ENCODE data around the gene SMARCC2.
A peak's percentile ranks its signal among the peaks of the same experiment; 100 is the strongest.

SMARCC2 gene

GRCh38 chr12:56189099-56189917 is at the start of gene SMARCC2:
Gene SMARCC2, minus strand, starts transcription at chr12:56189483. Its CDS starts 22 bp downstream, at chr12:56189461.
- intact Hi-C loops (cut with DNase I) = loop anchor here (2.0 kb wide), 2 partner anchors 35 to 71 kb away; partner anchors contain the start of genes NABP2 and ZC3H10
- DNase-seq = peak; percentile 58 to 96 (median 78)

DNA sequence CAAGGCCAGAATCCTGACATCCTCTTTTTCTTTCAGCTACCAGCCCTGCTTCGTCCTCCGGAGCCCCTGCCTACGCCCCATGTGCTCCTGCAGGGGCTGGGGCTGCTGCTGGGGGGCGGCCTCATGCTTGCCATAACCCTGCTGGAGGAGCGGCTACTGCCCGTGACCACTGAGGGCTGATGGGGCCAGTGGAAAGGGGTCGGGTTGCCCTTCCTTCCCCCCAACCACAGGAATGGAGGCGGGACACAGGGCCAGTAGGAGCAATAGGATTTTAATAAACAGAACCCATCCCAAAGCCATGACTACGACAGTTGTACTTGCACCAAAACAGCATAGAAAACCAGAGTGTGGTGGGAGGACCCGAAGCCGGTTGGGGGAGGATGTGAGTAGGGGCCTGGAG is 48.3 kb upstream of the SMARCC2 start:
- no peak for DNase-seq
- intact Hi-C loops (cut with DNase I) = no loop called here

DNA sequence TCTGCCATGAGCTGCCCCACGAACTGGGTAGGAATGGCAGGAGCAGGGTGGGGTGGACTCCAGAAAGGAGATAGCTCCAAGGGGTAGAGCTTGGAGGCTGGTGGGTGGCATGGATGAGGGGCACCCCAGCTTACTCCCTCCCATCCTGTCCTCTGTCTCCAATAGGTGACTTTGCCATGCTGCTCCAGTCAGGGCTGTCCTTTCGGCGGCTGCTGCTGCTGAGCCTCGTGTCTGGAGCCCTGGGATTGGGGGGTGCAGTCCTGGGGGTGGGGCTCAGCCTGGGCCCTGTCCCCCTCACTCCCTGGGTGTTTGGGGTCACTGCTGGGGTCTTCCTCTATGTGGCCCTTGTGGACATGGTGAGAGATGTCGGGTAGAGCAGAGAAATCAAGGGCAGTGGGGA is 47.7 kb upstream of the SMARCC2 start:
- intact Hi-C loops (cut with DNase I) = no loop called here
- no peak for DNase-seq

- intact Hi-C loops (cut with DNase I) = no loop called here
- DNase-seq = no peak
Observed at GRCh38 chr12:56236091-56236490, 46.8 kb upstream of the SMARCC2 start.

GRCh38 chr12:56234746-56235436 is 45.6 kb upstream of the SMARCC2 start:
- no peak for DNase-seq
- intact Hi-C loops (cut with DNase I) = no loop called here

DNA sequence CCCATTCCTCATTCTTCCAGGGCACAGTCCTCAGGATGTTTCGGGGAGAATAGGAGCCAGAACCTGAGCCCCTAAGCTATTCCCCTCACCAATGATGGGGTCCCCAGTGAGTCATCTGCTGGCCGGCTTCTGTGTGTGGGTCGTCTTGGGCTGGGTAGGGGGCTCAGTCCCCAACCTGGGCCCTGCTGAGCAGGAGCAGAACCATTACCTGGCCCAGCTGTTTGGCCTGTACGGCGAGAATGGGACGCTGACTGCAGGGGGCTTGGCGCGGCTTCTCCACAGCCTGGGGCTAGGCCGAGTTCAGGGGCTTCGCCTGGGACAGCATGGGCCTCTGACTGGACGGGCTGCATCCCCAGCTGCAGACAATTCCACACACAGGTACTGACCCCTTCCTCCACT is 41.9 kb upstream of the SMARCC2 start:
- intact Hi-C loops (cut with DNase I) = no loop called here
- DNase-seq = no peak

GRCh38 chr12:56230432-56231183 is 41.3 kb upstream of the SMARCC2 start:
- no peak for DNase-seq

DNA sequence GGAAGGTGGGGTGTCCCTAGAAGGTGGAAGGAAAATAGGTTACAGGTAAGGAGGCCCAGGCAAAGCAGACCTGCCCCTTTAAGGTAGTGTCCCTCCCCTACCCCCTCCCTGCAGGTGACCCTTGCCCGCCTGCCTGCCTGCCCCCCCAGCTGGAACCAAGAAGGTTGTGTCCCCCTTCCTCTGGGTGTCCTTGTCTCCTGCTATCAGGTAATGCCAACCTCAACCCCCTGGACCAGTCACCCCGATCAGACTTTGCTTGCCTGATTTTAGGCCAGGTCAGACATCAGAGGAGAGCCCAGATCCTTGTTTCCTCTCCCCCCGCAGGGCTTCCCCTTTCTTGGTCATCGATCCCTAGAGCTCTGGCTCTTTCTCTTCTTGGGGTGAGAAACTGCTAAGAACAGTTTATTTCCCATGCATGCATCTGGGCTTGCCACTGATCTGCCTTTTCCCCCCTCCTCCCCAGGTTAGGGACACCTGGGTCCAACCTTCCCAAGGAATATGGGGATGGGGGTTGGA is 40.7 kb upstream of the SMARCC2 start, which contains the start of gene SLC39A5:
TSS of gene SLC39A5 (plus strand) at position 136 of the 516 bp plus-strand sequence. CDS start 1,224 bp downstream, outside the sequence.
- intact Hi-C loops (cut with DNase I) = no loop called here
- peak in 1 of 10 donors; percentile 7 for DNase-seq

More at GRCh38 chr12:56230432-56231183, 41.3 kb upstream of the SMARCC2 start:
- intact Hi-C loops (cut with DNase I) = no loop called here

GRCh38 chr12:56229082-56229481 is 39.8 kb upstream of the SMARCC2 start:
- intact Hi-C loops (cut with DNase I) = no loop called here
- DNase-seq = peak in 1 of 10 donors; percentile 8

DNA sequence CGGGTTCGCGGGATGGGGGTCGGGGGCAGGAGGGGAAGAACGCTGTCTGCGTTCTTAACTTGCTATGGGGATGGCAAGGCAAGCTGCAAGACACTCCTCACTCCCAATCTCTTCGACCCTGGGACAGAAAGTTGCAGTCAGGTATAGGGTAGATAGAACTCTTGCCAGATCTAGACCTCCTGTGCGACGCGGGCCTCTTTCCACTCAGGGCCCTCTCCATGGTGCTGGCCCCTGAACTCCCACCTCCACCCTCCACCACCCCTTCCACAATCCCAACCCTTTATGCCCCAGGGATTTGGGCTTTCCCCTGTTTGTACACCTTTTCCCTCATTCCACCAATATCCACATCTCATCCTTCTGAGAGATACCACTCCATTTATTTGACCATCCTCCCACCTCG is 35.7 kb upstream of the SMARCC2 start:
- intact Hi-C loops (cut with DNase I) = loop anchor here (2.0 to 5.0 kb wide), 2 partner anchors 32 to 36 kb away; partner anchors contain the start of genes ANKRD52 and SMARCC2
- DNase-seq = no peak

GRCh38 chr12:56224102-56224701 is 34.9 kb upstream of the SMARCC2 start, which contains the start of gene NABP2:
Gene NABP2, plus strand, starts transcription at chr12:56224342. Its CDS starts 515 bp downstream, at chr12:56224857.
- intact Hi-C loops (cut with DNase I) = loop anchor here (2.0 to 5.0 kb wide), 2 partner anchors 33 to 35 kb away; partner anchors contain the start of genes ANKRD52 and SMARCC2
- peak; percentile 95 to 100 (median 98) for DNase-seq

DNA sequence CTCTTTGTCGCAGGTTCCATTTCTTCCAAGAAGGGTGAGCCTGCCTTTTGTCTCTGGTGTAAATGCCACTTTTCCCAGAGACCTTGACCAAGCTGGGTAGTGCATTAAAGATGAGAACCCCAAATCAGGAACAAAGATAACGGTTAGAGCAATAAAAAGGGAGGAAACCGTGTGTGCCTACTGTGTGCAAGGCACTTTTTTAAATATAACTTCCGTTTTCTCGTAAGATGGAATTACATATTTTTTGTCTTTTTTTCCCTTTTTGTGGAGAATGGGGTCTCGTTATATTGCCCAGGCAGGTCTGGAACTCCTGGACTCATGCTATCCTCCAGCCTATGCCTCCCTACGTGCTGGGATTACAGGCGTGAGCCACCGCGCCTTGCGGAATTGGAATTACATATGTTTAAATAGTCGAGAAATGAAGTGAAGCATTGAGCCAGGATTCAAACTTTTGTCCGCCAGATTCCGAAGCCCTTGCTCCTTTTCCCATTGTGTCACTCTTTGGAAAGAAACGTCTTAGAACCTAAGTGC is 34.4 kb upstream of the SMARCC2 start:
- intact Hi-C loops (cut with DNase I) = loop anchor here (2.0 to 5.0 kb wide), 2 partner anchors 34 to 35 kb away; partner anchors contain the start of genes ANKRD52 and SMARCC2
- DNase-seq = no peak

- DNase-seq = no peak
- intact Hi-C loops (cut with DNase I) = loop anchor here (5.0 kb wide), 1 partner anchor 35 kb away; the partner anchor contains the start of gene ANKRD52
Observed at GRCh38 chr12:56222531-56222895, 33.2 kb upstream of the SMARCC2 start.

DNA sequence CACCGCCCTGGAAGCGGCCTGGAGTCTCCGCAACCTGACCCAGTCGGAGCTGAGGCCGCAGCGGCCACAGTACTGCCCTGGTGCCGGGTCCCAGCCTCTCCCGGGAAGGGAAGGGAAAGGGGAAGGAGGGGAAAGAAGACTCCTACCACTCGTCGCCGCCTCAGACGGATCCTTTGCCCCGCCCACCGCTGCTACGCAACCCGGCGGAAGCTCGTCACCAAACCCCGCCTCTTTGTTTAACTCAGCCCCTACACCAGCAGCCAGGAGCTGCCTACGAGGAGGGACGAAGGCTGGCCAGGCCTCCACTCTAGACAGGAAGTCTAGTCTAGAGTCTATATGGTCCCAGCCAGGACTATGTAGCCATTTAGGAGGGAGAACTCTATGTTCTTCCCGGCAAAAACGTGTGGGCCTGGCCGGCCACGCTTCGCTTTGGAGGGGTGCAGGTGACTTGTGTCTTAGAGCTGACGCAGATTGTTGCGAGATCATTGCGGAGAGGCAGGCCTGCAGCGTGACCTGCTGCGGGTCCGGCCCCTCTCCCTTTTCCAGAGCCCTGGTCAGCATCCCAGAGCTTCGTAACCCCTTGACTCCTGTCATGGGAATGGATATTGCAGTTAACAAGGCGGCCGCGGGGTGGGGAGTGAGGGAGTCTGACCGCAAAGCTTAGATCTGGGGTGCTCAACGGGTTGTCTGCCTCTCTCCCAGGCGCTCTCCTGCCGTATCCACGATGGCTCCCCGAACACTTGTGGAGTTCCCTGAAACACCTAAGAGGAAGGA is 32.7 kb upstream of the SMARCC2 start, which contains the start of gene RNF41:
TSS of gene RNF41 (minus strand) at position 166 of the 774 bp plus-strand sequence. CDS start 7,875 bp downstream, outside the sequence.
- intact Hi-C loops (cut with DNase I) = loop anchor here (5.0 kb wide), 1 partner anchor 35 kb away; the partner anchor contains the start of gene ANKRD52
- peak; percentile 96 to 100 (median 98) for DNase-seq

DNA sequence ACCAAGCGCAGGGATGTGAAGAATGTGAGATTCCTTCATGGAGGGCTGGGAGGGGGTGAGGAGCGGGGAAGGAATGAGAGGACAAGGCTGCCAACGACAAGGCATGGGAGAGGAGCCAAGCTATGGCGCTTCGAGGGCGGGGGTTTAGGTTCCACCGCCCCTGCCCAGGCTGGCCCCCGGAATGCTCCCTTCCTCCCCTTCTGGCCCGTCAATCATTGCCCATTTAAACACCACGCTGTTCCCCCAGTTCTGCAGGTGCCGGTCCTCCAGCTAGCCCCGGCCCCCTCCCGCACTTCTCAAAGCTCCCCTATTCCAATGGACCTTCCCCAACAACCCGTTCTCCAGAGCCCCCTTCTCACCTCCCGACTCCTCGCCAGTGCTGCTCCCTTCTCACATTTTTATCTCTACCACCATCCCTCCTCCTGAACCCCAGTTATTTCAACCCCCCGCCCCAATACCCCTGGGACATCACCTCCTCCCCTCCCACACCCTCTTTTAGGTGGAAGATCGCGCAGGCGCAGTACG is 32.0 kb upstream of the SMARCC2 start:
- intact Hi-C loops (cut with DNase I) = loop anchor here (5.0 kb wide), 1 partner anchor 36 kb away; the partner anchor contains the start of gene ANKRD52
- peak; percentile 20 to 91 (median 39) for DNase-seq

DNA sequence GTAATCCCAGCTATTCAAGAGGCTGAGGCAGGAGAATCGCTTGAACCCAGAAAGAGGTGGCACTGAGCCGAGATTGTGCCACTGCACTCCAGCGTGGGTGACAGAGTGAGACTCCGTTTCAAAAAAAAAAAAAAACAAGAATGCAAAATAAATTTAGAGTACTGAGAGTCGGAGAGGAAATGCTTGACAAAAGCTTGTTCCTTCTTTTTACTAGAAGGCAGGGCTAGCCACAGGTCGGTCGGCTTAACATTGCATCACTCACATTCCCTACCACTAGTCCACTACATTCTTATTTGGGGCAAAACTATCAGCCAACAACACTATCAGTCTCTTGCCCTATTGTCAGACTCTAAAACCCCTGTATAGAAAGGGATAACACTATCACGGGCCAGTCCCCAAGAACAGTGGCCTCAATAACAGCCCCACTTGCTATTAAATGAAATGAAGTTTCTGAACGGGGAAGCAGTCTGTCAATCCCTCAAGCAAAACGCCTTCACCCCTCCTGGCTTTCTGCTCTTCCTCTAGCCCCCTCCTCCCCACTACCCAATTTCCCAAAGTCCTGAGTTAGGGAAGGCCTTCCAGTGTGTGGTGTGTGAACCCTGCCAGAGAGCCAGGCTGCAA is 31.4 kb upstream of the SMARCC2 start:
- peak in 2 of 10 donors; percentile 41 to 72 for DNase-seq
- intact Hi-C loops (cut with DNase I) = loop anchor here (5.0 kb wide), 1 partner anchor 37 kb away; the partner anchor contains the start of gene ANKRD52

- DNase-seq = peak in 2 of 10 donors; percentile 20 to 32
- intact Hi-C loops (cut with DNase I) = loop anchor here (5.0 kb wide), 1 partner anchor 37 kb away; the partner anchor contains the start of gene ANKRD52
Observed at GRCh38 chr12:56219840-56220239, 30.6 kb upstream of the SMARCC2 start.
